T47D (cell line): ENCODE results near the gene HDHD3.

Source experiments
- DNase-seq, 2 experiments: peaks; one replicate each; pipeline versions ENCODE4 v3.0.0 to v3.0.0-alpha.2; 2011 to 2012; ENCODE audit warnings: low read depth in 1 of 2, low spot score in 1 of 2
- JUND ChIP-seq: IDR thresholded peaks from 2 replicates; pipeline ENCODE4 v1.6.1; 2012; ENCODE audit warnings: low read depth
- in situ Hi-C: cut with HindIII; loops from 2 replicates; pipeline ENCODE4 v1.10.0; 2016; ENCODE audit warnings: low sequenced_read_pairs, low pct_unique_long_range_greater_than_20kb

The HDHD3 gene

GRCh38 chr9:113399646-113400200, 22.9 kb upstream of the HDHD3 start:
- in situ Hi-C loops = no loop called here
- peak in 1 of 2 experiments; percentile 55 for DNase-seq

GRCh38 chr9:113398796-113399195, 22.0 kb upstream of the HDHD3 start:
- no peak for DNase-seq
- TF ChIP-seq JUND = no peak
- in situ Hi-C loops = no loop called here

More at GRCh38 chr9:113399646-113400200, 22.9 kb upstream of the HDHD3 start:
- no peak for TF ChIP-seq JUND

DNA sequence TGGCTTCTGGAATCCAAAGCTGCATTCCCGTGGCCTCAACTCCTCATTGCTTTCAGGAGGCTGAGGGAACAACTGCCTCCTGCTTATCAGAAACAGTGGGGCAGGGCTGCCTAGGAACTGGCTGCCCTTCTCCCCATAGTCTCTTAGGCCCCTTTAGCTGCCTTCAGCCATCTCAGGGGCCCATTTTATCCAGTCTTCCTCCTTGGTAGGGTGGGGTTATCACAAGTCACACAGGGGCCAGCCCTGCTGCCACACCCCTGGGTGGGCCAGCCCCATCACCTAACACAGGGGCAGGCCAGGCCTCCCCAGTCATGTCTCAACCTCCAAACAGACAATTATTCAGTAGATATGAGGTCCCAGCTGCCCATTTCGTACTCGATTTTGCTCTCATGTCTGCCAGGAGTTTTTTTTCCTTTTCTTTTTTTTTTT, 20.4 kb upstream of the HDHD3 start:
- DNase-seq = no peak
- in situ Hi-C loops = no loop called here
- no peak for TF ChIP-seq JUND

DNA sequence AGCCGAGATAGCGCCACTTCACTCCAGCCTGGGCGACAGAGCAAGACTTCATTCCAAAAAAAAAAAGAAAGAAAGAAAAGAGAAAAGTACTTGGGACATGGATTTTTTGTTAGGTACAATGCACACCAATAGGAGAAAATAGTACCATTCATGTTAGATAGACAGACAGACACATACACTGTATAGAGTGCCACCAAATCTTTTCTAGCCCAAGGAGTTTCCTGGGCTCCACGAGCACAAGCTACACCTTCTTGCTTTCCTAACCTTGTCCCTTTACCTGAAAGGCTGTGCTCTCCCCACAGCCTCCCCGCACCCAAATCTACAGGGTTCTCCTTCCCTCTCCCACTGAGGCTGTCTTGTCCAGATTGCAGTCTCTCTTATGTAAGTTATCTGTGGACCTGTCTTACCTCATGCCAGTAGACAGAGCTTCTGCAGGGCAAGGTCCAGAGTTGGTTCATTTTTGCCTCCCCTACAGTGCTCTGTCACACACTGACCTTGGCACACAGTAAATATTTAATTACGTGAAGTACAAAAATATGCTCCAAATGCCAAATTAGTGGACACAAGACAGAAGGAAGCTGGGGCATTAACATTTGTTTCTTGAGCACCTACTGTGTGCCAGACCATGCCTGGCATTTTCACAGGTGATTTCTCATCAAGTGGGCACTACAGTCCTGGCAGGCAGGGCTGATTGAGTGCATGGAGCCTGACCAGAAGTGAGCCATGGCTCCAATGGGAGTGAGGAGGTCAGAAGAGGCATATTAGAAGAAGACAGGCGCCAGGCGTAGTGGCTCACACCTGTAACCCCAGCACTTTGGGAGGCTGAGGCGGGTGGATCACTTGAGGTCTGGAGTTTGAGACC, 18.4 kb upstream of the HDHD3 start:
- in situ Hi-C loops = no loop called here
- no peak for TF ChIP-seq JUND
- no peak for DNase-seq

GRCh38 chr9:113393281-113393680, 16.5 kb upstream of the HDHD3 start:
- no peak for TF ChIP-seq JUND
- in situ Hi-C loops = no loop called here
- no peak for DNase-seq

- DNase-seq = no peak
- in situ Hi-C loops = no loop called here
- TF ChIP-seq JUND = no peak
These were observed 15.1 kb upstream of the HDHD3 start for GRCh38 chr9:113391917-113392316.

DNA sequence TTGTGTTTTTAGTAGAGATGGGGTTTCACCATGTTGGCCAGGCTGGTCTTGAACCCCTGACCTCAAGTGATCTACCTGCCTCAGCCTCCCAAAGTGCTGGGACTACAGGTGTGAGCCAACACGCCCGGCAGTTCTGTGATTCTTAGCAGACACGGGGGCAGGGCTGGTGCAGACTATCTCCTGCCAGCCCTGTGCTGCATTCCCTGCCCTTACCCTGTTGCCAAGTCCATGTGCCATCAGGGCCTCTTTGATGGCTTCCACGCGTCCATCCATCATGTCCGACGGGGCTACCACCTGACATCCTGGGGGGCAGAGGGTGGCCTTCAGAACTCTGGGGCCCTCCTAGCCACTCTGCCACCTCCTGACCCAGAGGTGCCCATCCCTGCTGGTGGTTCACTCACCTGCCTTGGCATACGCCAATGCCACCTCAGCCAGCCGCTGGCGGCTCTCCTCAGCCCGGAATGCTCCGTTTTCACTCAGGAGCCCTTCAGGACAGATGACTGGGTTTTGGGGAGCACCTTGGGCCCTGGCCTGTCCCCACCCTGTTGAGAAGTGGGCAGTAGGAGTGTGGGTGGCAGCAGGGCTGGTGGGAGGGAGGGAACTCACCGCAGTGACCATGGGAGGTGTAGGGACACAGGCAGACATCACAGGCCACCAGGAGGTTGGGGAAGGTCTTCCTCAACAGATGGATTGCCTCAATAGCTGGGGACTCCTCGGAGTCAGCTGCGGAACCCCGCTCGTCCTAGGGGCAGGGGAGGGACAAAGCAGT, 13.6 kb upstream of the HDHD3 start:
- in situ Hi-C loops = no loop called here
- TF ChIP-seq JUND = no peak
- DNase-seq = no peak

- no peak for TF ChIP-seq JUND
- no peak for DNase-seq
- in situ Hi-C loops = no loop called here
These were observed 12.7 kb upstream of the HDHD3 start for GRCh38 chr9:113389451-113389850.

- TF ChIP-seq JUND = no peak
- in situ Hi-C loops = no loop called here
These were observed 12.0 kb upstream of the HDHD3 start for GRCh38 chr9:113388833-113389232.

GRCh38 chr9:113387560-113388230, 10.9 kb upstream of the HDHD3 start:
- peak in 1 of 2 experiments; percentile 26 for DNase-seq
- no peak for TF ChIP-seq JUND
- in situ Hi-C loops = no loop called here

More at GRCh38 chr9:113388833-113389232, 12.0 kb upstream of the HDHD3 start:
- no peak for DNase-seq

GRCh38 chr9:113386571-113387393, 10.0 kb upstream of the HDHD3 start:
- TF ChIP-seq JUND = no peak
- DNase-seq = peak in 1 of 2 experiments; percentile 46
- in situ Hi-C loops = no loop called here
